ENCODE results near the gene FYB1. TPM values are rescaled to one million over a fixed set of nuclear protein-coding genes. Genes with fewer than 3 reads are reported as not detected.

Gene FYB1
- total RNA-seq, 1 donor from 2014 or later: 0.11 TPM

DNA sequence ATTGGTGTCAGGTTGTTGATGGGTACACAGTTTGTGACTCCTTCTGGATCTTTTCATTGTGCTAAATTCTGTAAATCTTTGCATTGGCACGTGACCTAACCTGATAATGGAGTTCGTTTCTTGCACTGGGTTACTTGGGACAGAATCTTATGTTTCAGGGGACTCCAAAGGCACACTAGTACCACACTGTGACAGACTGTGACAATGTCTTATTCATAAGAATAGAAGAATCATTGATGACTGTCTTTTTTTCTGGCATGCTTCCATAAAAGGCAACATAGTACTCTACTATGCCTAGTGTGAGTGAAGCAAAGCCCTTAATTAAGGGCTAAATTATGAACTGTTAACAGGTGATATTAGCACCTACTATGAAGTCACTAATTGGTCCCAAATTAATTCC is 109.8 kb downstream of the FYB1 start:
- Histone ChIP-seq H3K4me2 (ENCODE audit: low read length) (no peak overlapping the region), H4K20me1 (ENCODE audit: insufficient read depth, low read length) (no peaks in the 10 kb centered on the region), H3K36me3 (ENCODE audit: insufficient read depth, low read length) (no peaks in the 10 kb centered on the region), H3K4me1 (ENCODE audit: insufficient read depth, low read length) (no peaks in the 10 kb centered on the region), H3K79me2 (ENCODE audit: insufficient read depth, low read length) (no peaks in the 10 kb centered on the region), H3K9me3 (ENCODE audit: insufficient read depth, low read depth, low read length) (no peaks in the 10 kb centered on the region), H3K27ac (ENCODE audit: low read depth, low read length) (no peak overlapping the region), H2AFZ (ENCODE audit: low read depth, low read length) (no peak overlapping the region), H3K27me3 (ENCODE audit: insufficient read depth, low read length) (no peaks in the 10 kb centered on the region), H3K4me3 (ENCODE audit: insufficient read depth, low read depth, low read length) (no peak overlapping the region), H3K9ac (ENCODE audit: low read length) (no peak overlapping the region)
- H3K4me1 Mint-ChIP-seq (ENCODE audit: low read depth, unreplicated experiment): no peaks in the 10 kb centered on the region
- no peaks in the 10 kb centered on the region for H3K36me3 Mint-ChIP-seq (ENCODE audit: low read depth, unreplicated experiment)
- FAIRE-seq: no peak
- H3K27me3 Mint-ChIP-seq (ENCODE audit: low read depth, unreplicated experiment): no peaks in the 10 kb centered on the region
- no peak for TF ChIP-seq EZH2 (IDR thresholded peaks at IDR 0.05; ENCODE audit: insufficient read depth, low read length)
- TF ChIP-seq, protein P1, sequence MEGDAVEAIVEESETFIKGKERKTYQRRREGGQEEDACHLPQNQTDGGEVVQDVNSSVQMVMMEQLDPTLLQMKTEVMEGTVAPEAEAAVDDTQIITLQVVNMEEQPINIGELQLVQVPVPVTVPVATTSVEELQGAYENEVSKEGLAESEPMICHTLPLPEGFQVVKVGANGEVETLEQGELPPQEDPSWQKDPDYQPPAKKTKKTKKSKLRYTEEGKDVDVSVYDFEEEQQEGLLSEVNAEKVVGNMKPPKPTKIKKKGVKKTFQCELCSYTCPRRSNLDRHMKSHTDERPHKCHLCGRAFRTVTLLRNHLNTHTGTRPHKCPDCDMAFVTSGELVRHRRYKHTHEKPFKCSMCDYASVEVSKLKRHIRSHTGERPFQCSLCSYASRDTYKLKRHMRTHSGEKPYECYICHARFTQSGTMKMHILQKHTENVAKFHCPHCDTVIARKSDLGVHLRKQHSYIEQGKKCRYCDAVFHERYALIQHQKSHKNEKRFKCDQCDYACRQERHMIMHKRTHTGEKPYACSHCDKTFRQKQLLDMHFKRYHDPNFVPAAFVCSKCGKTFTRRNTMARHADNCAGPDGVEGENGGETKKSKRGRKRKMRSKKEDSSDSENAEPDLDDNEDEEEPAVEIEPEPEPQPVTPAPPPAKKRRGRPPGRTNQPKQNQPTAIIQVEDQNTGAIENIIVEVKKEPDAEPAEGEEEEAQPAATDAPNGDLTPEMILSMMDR (IDR thresholded peaks at IDR 0.05; ENCODE audit: insufficient read depth, low read depth, low read length): no peak
- DNase-seq (ENCODE audit: low read depth): no peak
- H3K27ac Mint-ChIP-seq (ENCODE audit: unreplicated experiment): no peak overlapping the region
- H3K4me3 Mint-ChIP-seq (ENCODE audit: unreplicated experiment): no peak overlapping the region
- no peaks in the 10 kb centered on the region for H3K9me3 Mint-ChIP-seq (ENCODE audit: unreplicated experiment)

DNA sequence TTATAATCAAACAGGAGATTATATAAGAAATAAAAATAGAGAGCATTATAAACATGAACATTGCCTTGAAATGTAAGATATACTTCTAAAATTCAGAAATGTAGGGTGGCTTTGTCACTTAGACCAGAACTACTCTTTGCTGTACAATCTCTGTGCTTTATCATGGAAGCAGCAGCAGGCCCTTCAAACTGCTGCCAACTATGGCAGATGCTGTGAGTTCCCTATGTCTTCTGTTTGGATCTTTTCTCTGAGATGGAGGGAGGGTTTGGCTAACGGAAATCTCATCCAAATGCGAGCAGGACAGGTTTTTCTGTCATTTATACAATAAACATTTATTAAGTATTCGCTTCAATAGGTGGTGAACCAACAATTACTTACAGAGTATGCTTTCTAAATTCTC is 110.4 kb downstream of the FYB1 start:
- Mint-ChIP-seq H3K27ac (ENCODE audit: unreplicated experiment) (no peak overlapping the region), H3K4me1 (ENCODE audit: low read depth, unreplicated experiment) (no peaks in the 10 kb centered on the region), H3K9me3 (ENCODE audit: unreplicated experiment) (no peaks in the 10 kb centered on the region), H3K36me3 (ENCODE audit: low read depth, unreplicated experiment) (no peaks in the 10 kb centered on the region), H3K27me3 (ENCODE audit: low read depth, unreplicated experiment) (no peaks in the 10 kb centered on the region), H3K4me3 (ENCODE audit: unreplicated experiment) (no peak overlapping the region)
- no peaks in the 10 kb centered on the region for H3K36me3 ChIP-seq (ENCODE audit: insufficient read depth, low read length)
- H3K4me2 ChIP-seq (ENCODE audit: low read length): no peak overlapping the region
- no peaks in the 10 kb centered on the region for H3K9me3 ChIP-seq (ENCODE audit: insufficient read depth, low read depth, low read length)
- no peaks in the 10 kb centered on the region for H3K4me1 ChIP-seq (ENCODE audit: insufficient read depth, low read length)
- H3K9ac ChIP-seq (ENCODE audit: low read length): no peak overlapping the region
- no peak overlapping the region for H2AFZ ChIP-seq (ENCODE audit: low read depth, low read length)
- DNase-seq (ENCODE audit: low read depth) (no peak), FAIRE-seq (no peak)
- H4K20me1 ChIP-seq (ENCODE audit: insufficient read depth, low read length): no peaks in the 10 kb centered on the region
- no peak overlapping the region for H3K4me3 ChIP-seq (ENCODE audit: insufficient read depth, low read depth, low read length)
- no peaks in the 10 kb centered on the region for H3K79me2 ChIP-seq (ENCODE audit: insufficient read depth, low read length)
- no peaks in the 10 kb centered on the region for H3K27me3 ChIP-seq (ENCODE audit: insufficient read depth, low read length)
- H3K27ac ChIP-seq (ENCODE audit: low read depth, low read length): no peak overlapping the region
- TF ChIP-seq, protein P1 (IDR thresholded peaks at IDR 0.05; ENCODE audit: insufficient read depth, low read depth, low read length): no peak
- no peak for TF ChIP-seq EZH2 (IDR thresholded peaks at IDR 0.05; ENCODE audit: insufficient read depth, low read length)

DNA sequence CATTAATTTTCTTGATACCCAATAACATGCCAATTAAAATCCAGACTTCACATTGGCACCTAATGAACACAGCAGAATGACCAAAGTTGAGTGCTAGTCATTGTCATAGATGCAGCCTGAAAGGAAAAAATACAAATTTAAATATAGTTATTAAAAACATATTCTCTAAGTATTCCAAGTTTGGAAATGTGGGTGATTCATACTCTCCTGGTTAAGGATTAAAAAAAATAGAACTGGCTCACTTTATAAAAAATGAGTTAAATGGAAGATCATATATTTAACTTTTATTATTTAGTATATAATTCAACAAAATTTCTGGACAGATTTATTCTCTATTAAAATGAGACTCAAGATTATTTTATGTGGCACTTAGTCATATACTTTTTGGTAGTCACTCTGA is 112.0 kb downstream of the FYB1 start:
- peaks cover 14% of the 10 kb centered on the region for H3K4me1 Mint-ChIP-seq (ENCODE audit: low read depth, unreplicated experiment)
- DNase-seq (ENCODE audit: low read depth): no peak
- no peak overlapping the region for H3K27ac ChIP-seq (ENCODE audit: low read depth, low read length)
- H3K4me3 ChIP-seq (ENCODE audit: insufficient read depth, low read depth, low read length): no peak overlapping the region
- peaks cover 9% of the 10 kb centered on the region for H3K4me1 ChIP-seq (ENCODE audit: insufficient read depth, low read length)
- FAIRE-seq: no peak
- no peaks in the 10 kb centered on the region for H3K79me2 ChIP-seq (ENCODE audit: insufficient read depth, low read length)
- no peaks in the 10 kb centered on the region for H3K9me3 ChIP-seq (ENCODE audit: insufficient read depth, low read depth, low read length)
- H3K9me3 Mint-ChIP-seq (ENCODE audit: unreplicated experiment): no peaks in the 10 kb centered on the region
- no peak for TF ChIP-seq EZH2 (IDR thresholded peaks at IDR 0.05; ENCODE audit: insufficient read depth, low read length)
- TF ChIP-seq, protein P1 (IDR thresholded peaks at IDR 0.05; ENCODE audit: insufficient read depth, low read depth, low read length): no peak
- H3K36me3 ChIP-seq (ENCODE audit: insufficient read depth, low read length): no peaks in the 10 kb centered on the region
- no peak overlapping the region for H3K4me2 ChIP-seq (ENCODE audit: low read length)
- peaks cover 2% of the 10 kb centered on the region for H3K36me3 Mint-ChIP-seq (ENCODE audit: low read depth, unreplicated experiment)
- H3K27me3 Mint-ChIP-seq (ENCODE audit: low read depth, unreplicated experiment): no peaks in the 10 kb centered on the region
- no peak overlapping the region for H3K4me3 Mint-ChIP-seq (ENCODE audit: unreplicated experiment)
- H3K27me3 ChIP-seq (ENCODE audit: insufficient read depth, low read length): no peaks in the 10 kb centered on the region
- H3K9ac ChIP-seq (ENCODE audit: low read length): no peak overlapping the region
- no peak overlapping the region for H2AFZ ChIP-seq (ENCODE audit: low read depth, low read length)
- no peaks in the 10 kb centered on the region for H4K20me1 ChIP-seq (ENCODE audit: insufficient read depth, low read length)
- no peak overlapping the region for H3K27ac Mint-ChIP-seq (ENCODE audit: unreplicated experiment)
